Ramos (cell line): ENCODE results near the gene DDOST.

Experiments
- in situ Hi-C: fragments of 300-500 bp; cut with MboI; formaldehyde crosslinking; loops from one replicate; pipeline ENCODE4 v1.14.3; 2022; ENCODE audit warnings: low sequenced_read_pairs; ENCODE audit not compliant: unreplicated experiment

Gene DDOST

GRCh38 chr1:20661207-20662109, at the start of gene DDOST:
DDOST (minus strand) TSS chr1:20661369; CDS start chr1:20661350, 19 bp downstream.
- in situ Hi-C loops, result no loop called here

- in situ Hi-C loops, result no loop called here
Measured at GRCh38 chr1:20710469-20711284, 49.5 kb upstream of the DDOST start.

GRCh38 chr1:20709868-20710267, 48.7 kb upstream of the DDOST start:
- in situ Hi-C loops, result no loop called here

GRCh38 chr1:20708891-20709290, 47.7 kb upstream of the DDOST start:
- in situ Hi-C loops, result no loop called here

- in situ Hi-C loops, result no loop called here
Measured at GRCh38 chr1:20708057-20708456, 46.9 kb upstream of the DDOST start.

GRCh38 chr1:20706841-20707240, 45.7 kb upstream of the DDOST start:
- in situ Hi-C loops, result no loop called here

- in situ Hi-C loops, result no loop called here
Measured at GRCh38 chr1:20705203-20705755, 44.1 kb upstream of the DDOST start.

- in situ Hi-C loops, result no loop called here
Measured at GRCh38 chr1:20704390-20705202, 43.4 kb upstream of the DDOST start.

- in situ Hi-C loops, result no loop called here
Measured at GRCh38 chr1:20703124-20703756, 42.1 kb upstream of the DDOST start.

GRCh38 chr1:20702416-20702815, 41.2 kb upstream of the DDOST start:
- in situ Hi-C loops, result no loop called here

GRCh38 chr1:20701847-20702246, 40.7 kb upstream of the DDOST start:
- in situ Hi-C loops, result no loop called here

GRCh38 chr1:20701446-20701845, 40.3 kb upstream of the DDOST start:
- in situ Hi-C loops, result no loop called here

GRCh38 chr1:20700636-20701215, 39.6 kb upstream of the DDOST start:
- in situ Hi-C loops, result no loop called here

GRCh38 chr1:20699558-20699957, 38.4 kb upstream of the DDOST start:
- in situ Hi-C loops, result loop anchor here (5.0 kb wide), 1 partner anchor 493 kb away; no protein-coding TSS in a partner anchor

- in situ Hi-C loops, result loop anchor here (5.0 kb wide), 1 partner anchor 494 kb away; no protein-coding TSS in a partner anchor
Measured at GRCh38 chr1:20698195-20698910, 37.2 kb upstream of the DDOST start.

- in situ Hi-C loops, result loop anchor here (5.0 kb wide), 1 partner anchor 495 kb away; no protein-coding TSS in a partner anchor
Measured at GRCh38 chr1:20697563-20697962, 36.4 kb upstream of the DDOST start.

GRCh38 chr1:20696397-20697333, 35.5 kb upstream of the DDOST start:
- in situ Hi-C loops, result loop anchor here (5.0 kb wide), 1 partner anchor 496 kb away; no protein-coding TSS in a partner anchor
